HG03469 (cell line): ENCODE data around the gene ARHGEF38.
"Not testable (repeated sequence)": the region's sequence is repeated elsewhere in the genome, so short reads cannot be mapped to it uniquely, and the experiment has no call there.

Experiments used
- ATAC-seq: cut with Tn5 transposase; IDR thresholded peaks from one replicate; pipeline ENCODE4 v1.9.1; 2021; ENCODE audit warnings: mild to moderate bottlenecking, moderate library complexity, moderate number of reproducible peaks; ENCODE audit not compliant: unreplicated experiment

ARHGEF38 gene

GRCh38 chr4:105710012-105710600 lies 157.7 kb downstream of the ARHGEF38 start:
- no peak for ATAC-seq

- ATAC-seq: no peak
Observed at GRCh38 chr4:105710678-105711077, 158.3 kb downstream of the ARHGEF38 start.

- no peak for ATAC-seq
Observed at GRCh38 chr4:105712766-105713165, 160.3 kb downstream of the ARHGEF38 start.

GRCh38 chr4:105714071-105714521 lies 161.7 kb downstream of the ARHGEF38 start:
- peak; percentile 53 for ATAC-seq

- no peak for ATAC-seq
Observed at GRCh38 chr4:105714932-105715331, 162.5 kb downstream of the ARHGEF38 start.

GRCh38 chr4:105715692-105716278 lies 163.4 kb downstream of the ARHGEF38 start:
- no peak for ATAC-seq

- no peak for ATAC-seq
Observed at GRCh38 chr4:105719204-105719603, 166.8 kb downstream of the ARHGEF38 start.

- no peak for ATAC-seq
Observed at GRCh38 chr4:105725623-105726022, 173.2 kb downstream of the ARHGEF38 start.

GRCh38 chr4:105729895-105730294 lies 177.5 kb downstream of the ARHGEF38 start:
- not testable (repeated sequence) for ATAC-seq
